ENCODE measurements around the gene ZFP36L1. TPM values are rescaled to one million over a fixed set of nuclear protein-coding genes. Genes with fewer than 3 reads are reported as not detected.

The ZFP36L1 gene
- total and polyA plus RNA-seq, 7 experiments from 2014 or later, result 82.0 to 231 (median 160) TPM

DNA sequence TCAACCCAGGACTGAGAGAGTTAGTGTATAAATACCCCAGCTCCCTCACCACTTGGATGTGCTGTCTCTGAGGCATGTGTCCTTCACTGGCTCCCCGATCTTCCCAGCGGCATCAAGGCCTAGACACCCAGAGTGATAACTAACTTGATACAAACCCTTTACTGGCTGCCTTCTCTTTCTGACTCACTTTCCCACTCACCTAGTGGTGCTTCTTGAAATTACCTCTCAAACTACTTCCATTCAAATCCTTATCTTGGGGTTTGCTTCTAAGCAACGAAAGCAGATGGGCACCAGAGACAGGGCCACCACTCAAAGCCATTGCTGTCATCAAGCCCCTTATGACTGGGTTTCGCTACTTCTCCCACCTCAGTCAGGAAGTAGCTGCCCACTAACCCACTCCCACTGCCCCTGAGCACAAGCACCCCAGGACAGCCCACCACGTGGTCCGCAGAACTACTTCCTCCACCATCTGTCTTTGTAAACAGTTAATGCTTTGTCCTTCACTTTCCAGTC, 17.2 kb downstream of the ZFP36L1 start:
- no peak overlapping the region for H3K4me3 ChIP-seq (ENCODE audit: low read length)
- POLR2A ChIA-PET, result interaction anchor here (0.7 to 15.5 kb wide), 4 partner anchors 11 to 98 kb away, joined by 3 to 401 read pairs (median 3); partner anchors contain the start of gene ZFP36L1
- peak overlapping the region in 1 of 10 donors; percentile 33 for H3K4me3 Mint-ChIP-seq

DNA sequence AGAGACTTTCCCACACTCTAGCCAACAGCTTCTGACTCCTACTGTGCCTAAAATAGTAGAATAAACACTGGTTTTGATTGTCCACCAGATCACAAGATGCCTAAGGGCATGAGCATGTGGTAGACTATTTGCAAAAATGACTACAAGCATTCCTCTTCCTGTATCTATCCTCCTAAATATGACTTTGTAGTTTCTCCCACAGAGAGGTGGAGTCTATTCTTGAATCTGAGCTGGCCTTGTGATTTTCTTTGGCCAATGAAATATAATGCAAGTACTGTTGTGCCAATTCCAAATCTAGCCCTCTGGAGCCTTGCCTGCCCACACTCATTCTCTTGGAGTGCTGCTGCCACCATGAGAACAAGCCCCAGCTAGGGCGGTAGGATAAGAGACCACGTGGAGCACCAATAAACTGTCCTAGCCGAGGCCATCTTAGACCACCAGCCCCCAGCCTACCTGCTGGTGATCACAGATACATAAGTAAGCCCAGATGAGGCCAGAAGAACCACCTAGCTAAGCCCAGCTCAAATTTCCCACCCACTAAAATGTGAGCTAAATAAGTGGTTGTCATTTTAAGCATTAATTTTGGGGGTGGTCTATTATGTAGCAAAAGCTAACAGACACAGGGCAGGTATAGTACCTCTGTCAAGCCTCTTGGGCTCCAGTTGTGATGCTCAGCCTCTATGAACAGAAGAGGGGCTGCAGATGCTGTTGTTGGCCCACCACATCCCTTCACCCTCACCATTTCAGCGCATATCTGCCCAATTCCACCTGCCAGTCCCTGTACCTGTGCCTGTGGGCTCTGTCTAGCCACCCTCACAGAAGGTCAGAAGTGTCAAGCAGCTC, 17.9 kb downstream of the ZFP36L1 start:
- peaks cover 46 to 91% (median 80%) of the 10 kb centered on the region in 7 donors for H3K4me1 Mint-ChIP-seq
- H3K9me3 Mint-ChIP-seq, result peaks cover 0 to 15% (median 1%) of the 10 kb centered on the region in 11 donors
- Histone ChIP-seq H3K27ac (ENCODE audit: low read depth, low read length) (no peak overlapping the region), H3K4me1 (ENCODE audit: control insufficient read depth in 2 of 2, insufficient read depth in 2 of 2, low read length in 2 of 2) (peaks cover 22 to 48% of the 10 kb centered on the region in 2 donors), H3K4me3 (ENCODE audit: low read length) (no peak overlapping the region), H3K36me3 (ENCODE audit: control insufficient read depth in 2 of 3, insufficient read depth in 3 of 3, low read length in 3 of 3) (no peaks in the 10 kb centered on the region), H3K9me3 (ENCODE audit: control insufficient read depth in 2 of 3, low read length in 3 of 3) (no peaks in the 10 kb centered on the region), H3K27me3 (ENCODE audit: control insufficient read depth in 2 of 2, insufficient read depth in 2 of 2, low read length in 2 of 2) (no peaks in the 10 kb centered on the region)
- H3K27me3 Mint-ChIP-seq, result no peaks in the 10 kb centered on the region
- ATAC-seq, result no peak
- peak overlapping the region in 3 of 10 donors; percentile 25 to 42 (median 33) for H3K4me3 Mint-ChIP-seq
- CTCF ChIA-PET, result interaction anchor here (0.5 to 5.2 kb wide), 2 partner anchors 13 to 269 kb away, joined by 3 to 46 read pairs; no protein-coding TSS in a partner anchor
- DNase-seq, result no peak
- intact Hi-C loops (cut with micrococcal nuclease), result loop anchor here in 1 of 2 donors (5.0 kb wide), 1 partner anchor 43 kb away; no protein-coding TSS in a partner anchor
- peaks cover 0 to 28% (median 3%) of the 10 kb centered on the region in 5 donors for H3K36me3 Mint-ChIP-seq
- H3K27ac Mint-ChIP-seq, result peak overlapping the region in 4 of 9 donors; percentile 39 to 67 (median 47)
- POLR2A ChIA-PET, result interaction anchor here (0.7 to 15.5 kb wide), 5 partner anchors 11 to 174 kb away, joined by 3 to 401 read pairs (median 3); partner anchors contain the start of gene ZFP36L1

More for the DNA sequence above, 17.2 kb downstream of the ZFP36L1 start:
- ATAC-seq (no peak), DNase-seq (no peak)
- peaks cover 0 to 28% (median 3%) of the 10 kb centered on the region in 5 donors for H3K36me3 Mint-ChIP-seq
- H3K4me1 ChIP-seq (ENCODE audit: control insufficient read depth in 2 of 2, insufficient read depth in 2 of 2, low read length in 2 of 2), result peaks cover 29 to 49% of the 10 kb centered on the region in 2 donors
- CTCF ChIA-PET, result interaction anchor here (5.2 kb wide), 1 partner anchor 12 kb away, joined by 46 read pairs; no protein-coding TSS in a partner anchor
- intact Hi-C loops (cut with micrococcal nuclease), result no loop called here
- H3K27me3 ChIP-seq (ENCODE audit: control insufficient read depth in 2 of 2, insufficient read depth in 2 of 2, low read length in 2 of 2), result no peaks in the 10 kb centered on the region
- no peaks in the 10 kb centered on the region for H3K9me3 ChIP-seq (ENCODE audit: control insufficient read depth in 2 of 3, low read length in 3 of 3)
- H3K27me3 Mint-ChIP-seq, result no peaks in the 10 kb centered on the region
- H3K27ac ChIP-seq (ENCODE audit: low read depth, low read length), result no peak overlapping the region
- no peaks in the 10 kb centered on the region for H3K36me3 ChIP-seq (ENCODE audit: control insufficient read depth in 2 of 3, insufficient read depth in 3 of 3, low read length in 3 of 3)
- peaks cover 47 to 91% (median 80%) of the 10 kb centered on the region in 7 donors for H3K4me1 Mint-ChIP-seq
- peaks cover 0 to 15% (median 1%) of the 10 kb centered on the region in 11 donors for H3K9me3 Mint-ChIP-seq
- peak overlapping the region in 4 of 9 donors; percentile 39 to 68 (median 47) for H3K27ac Mint-ChIP-seq

DNA sequence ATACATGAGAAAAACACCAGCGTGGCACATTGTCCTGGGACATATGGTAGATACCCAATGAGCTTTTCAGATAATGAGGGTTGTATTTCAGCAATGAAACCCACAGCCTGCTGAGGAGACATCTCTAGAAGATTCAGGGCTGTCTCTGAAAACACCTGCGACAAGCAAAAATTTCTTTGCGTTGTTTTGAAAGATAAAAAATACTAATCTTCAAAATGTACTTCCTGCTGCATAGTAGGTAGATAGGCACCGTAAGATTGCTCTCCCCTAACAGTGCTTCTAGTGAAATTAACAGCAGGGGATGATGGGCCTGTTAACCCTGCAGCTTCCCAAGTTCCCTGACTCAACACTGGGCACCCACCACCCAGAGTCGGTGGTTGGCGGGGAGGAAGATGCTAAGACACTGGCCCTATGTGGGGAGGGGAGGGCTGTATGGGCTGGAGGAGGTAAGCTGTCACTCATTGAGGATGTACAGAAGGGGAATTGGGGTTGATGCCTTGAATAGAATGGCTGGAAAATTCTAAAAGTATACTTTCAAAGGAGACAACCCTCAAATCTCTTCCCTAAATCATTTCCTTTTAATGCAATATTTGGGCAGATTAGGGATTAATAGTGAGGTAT, 20.0 kb downstream of the ZFP36L1 start:
- H3K4me3 ChIP-seq (ENCODE audit: low read length), result no peak overlapping the region
- ATAC-seq, result peak; percentile 64
- intact Hi-C loops (cut with micrococcal nuclease), result loop anchor here in 1 of 2 donors (1.0 to 5.0 kb wide), 2 partner anchors 7 to 41 kb away; no protein-coding TSS in a partner anchor

DNA sequence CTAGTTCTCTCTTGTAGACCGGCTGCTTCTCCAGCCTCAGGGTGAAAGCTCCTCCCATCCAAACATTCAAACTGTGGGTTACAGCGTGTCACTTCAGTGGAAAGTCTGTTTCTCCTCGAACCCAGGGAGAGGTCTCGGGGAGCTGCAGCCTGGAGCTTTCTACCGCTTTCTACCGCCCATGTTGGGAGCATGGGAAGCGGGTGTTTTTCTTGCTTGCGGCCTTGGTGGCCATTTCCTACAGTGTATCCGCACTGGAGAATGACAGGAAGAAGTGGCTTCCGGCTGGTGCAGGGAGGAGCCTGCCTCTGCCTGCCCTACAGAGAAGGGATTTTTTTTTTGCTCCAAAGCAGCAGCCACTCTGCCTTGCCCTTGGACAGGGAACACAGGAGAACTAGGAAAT, 21.2 kb downstream of the ZFP36L1 start:
- H3K4me1 Mint-ChIP-seq, result peaks cover 41 to 82% (median 67%) of the 10 kb centered on the region in 7 donors
- peaks cover 0 to 24% (median 3%) of the 10 kb centered on the region in 5 donors for H3K36me3 Mint-ChIP-seq
- Histone ChIP-seq H3K27me3 (ENCODE audit: control insufficient read depth in 2 of 2, insufficient read depth in 2 of 2, low read length in 2 of 2) (no peaks in the 10 kb centered on the region), H3K4me3 (ENCODE audit: low read length) (peak overlapping the region; percentile 39), H3K9me3 (ENCODE audit: control insufficient read depth in 2 of 3, low read length in 3 of 3) (no peaks in the 10 kb centered on the region), H3K4me1 (ENCODE audit: control insufficient read depth in 2 of 2, insufficient read depth in 2 of 2, low read length in 2 of 2) (peaks cover 0 to 35% of the 10 kb centered on the region in 2 donors), H3K36me3 (ENCODE audit: control insufficient read depth in 2 of 3, insufficient read depth in 3 of 3, low read length in 3 of 3) (no peaks in the 10 kb centered on the region), H3K27ac (ENCODE audit: low read depth, low read length) (peak overlapping the region; percentile 32)
- peak overlapping the region; percentile 49 to 86 (median 78) for H3K4me3 Mint-ChIP-seq
- peaks cover 0 to 15% (median 1%) of the 10 kb centered on the region in 11 donors for H3K9me3 Mint-ChIP-seq
- intact Hi-C loops (cut with micrococcal nuclease), result loop anchor here in 1 of 2 donors (1.0 to 5.0 kb wide), 2 partner anchors 9 to 39 kb away; no protein-coding TSS in a partner anchor
- H3K27ac Mint-ChIP-seq, result peak overlapping the region; percentile 65 to 94 (median 88)
- H3K27me3 Mint-ChIP-seq, result no peaks in the 10 kb centered on the region
- ChIA-PET POLR2A (interaction anchor here (0.9 to 15.5 kb wide), 8 partner anchors 15 to 520 kb away, joined by 3 to 401 read pairs (median 6); partner anchors contain the start of gene ZFP36L1), CTCF (interaction anchor here (1.0 to 5.2 kb wide), 4 partner anchors 16 to 521 kb away, joined by 3 to 46 read pairs (median 7); no protein-coding TSS in a partner anchor)
- ATAC-seq (peak; percentile 53), DNase-seq (peak in 2 of 9 donors; percentile 23 to 34)

More for the DNA sequence above, 20.0 kb downstream of the ZFP36L1 start:
- DNase-seq, result peak in 4 of 9 donors; percentile 44 to 63 (median 52)
- H3K27me3 Mint-ChIP-seq, result no peaks in the 10 kb centered on the region
- peaks cover 1 to 35% of the 10 kb centered on the region in 2 donors for H3K4me1 ChIP-seq (ENCODE audit: control insufficient read depth in 2 of 2, insufficient read depth in 2 of 2, low read length in 2 of 2)
- H3K9me3 ChIP-seq (ENCODE audit: control insufficient read depth in 2 of 3, low read length in 3 of 3), result no peaks in the 10 kb centered on the region
- peaks cover 35 to 74% (median 68%) of the 10 kb centered on the region in 7 donors for H3K4me1 Mint-ChIP-seq
- ChIA-PET POLR2A (interaction anchor here (0.8 to 15.5 kb wide), 10 partner anchors 9 to 265 kb away, joined by 3 to 401 read pairs (median 6); partner anchors contain the start of gene ZFP36L1), CTCF (interaction anchor here (0.9 to 5.2 kb wide), 4 partner anchors 11 to 522 kb away, joined by 4 to 46 read pairs (median 7); no protein-coding TSS in a partner anchor)
- H3K27ac ChIP-seq (ENCODE audit: low read depth, low read length), result peak overlapping the region; percentile 58
- no peaks in the 10 kb centered on the region for H3K36me3 ChIP-seq (ENCODE audit: control insufficient read depth in 2 of 3, insufficient read depth in 3 of 3, low read length in 3 of 3)
- H3K27me3 ChIP-seq (ENCODE audit: control insufficient read depth in 2 of 2, insufficient read depth in 2 of 2, low read length in 2 of 2), result no peaks in the 10 kb centered on the region
- H3K36me3 Mint-ChIP-seq, result peaks cover 0 to 28% (median 3%) of the 10 kb centered on the region in 5 donors
- peak overlapping the region; percentile 69 to 99 (median 90) for H3K27ac Mint-ChIP-seq
- H3K4me3 Mint-ChIP-seq, result peak overlapping the region in 9 of 10 donors; percentile 38 to 83 (median 55)
- H3K9me3 Mint-ChIP-seq, result peaks cover 0 to 15% (median 1%) of the 10 kb centered on the region in 11 donors

DNA sequence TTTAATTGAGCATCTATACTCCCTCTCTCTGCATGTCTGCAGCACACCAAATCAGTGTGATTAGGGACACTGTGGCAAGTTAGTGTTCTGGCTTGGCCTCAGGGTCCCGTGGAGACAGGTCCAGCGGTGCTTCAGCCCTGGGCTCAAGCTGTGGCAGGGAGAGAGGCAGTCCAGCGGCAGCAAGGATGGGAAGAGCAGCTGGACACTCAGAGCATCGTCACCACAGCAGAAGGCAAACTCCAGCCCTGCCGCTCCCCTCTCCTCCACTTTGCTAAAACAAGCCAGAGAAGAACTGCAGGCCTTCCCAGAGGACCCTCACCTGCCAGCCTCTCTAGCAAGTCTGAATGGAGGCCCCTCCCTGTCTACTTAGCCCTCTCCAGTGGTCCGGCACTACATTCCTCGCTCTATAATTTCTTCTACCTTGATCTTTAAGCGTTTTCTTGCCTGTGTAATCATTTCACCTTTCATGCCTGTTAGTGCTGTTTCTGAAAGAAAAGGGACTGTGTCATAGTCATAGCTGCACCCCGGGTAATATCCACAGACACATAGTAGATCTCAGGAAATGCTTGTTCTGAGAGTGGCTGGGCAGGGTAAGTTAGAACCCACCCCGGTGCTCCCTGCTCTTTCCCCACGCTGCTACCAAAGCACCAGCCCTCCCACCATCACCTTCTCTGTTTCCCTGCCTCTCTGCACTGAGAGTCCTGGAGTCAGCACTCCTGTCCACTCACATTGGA, 22.1 kb downstream of the ZFP36L1 start:
- peaks cover 43 to 83% (median 65%) of the 10 kb centered on the region in 7 donors for H3K4me1 Mint-ChIP-seq
- peaks cover 0 to 35% of the 10 kb centered on the region in 2 donors for H3K4me1 ChIP-seq (ENCODE audit: control insufficient read depth in 2 of 2, insufficient read depth in 2 of 2, low read length in 2 of 2)
- H3K27me3 ChIP-seq (ENCODE audit: control insufficient read depth in 2 of 2, insufficient read depth in 2 of 2, low read length in 2 of 2), result no peaks in the 10 kb centered on the region
- no peaks in the 10 kb centered on the region for H3K36me3 ChIP-seq (ENCODE audit: control insufficient read depth in 2 of 3, insufficient read depth in 3 of 3, low read length in 3 of 3)
- no peaks in the 10 kb centered on the region for H3K27me3 Mint-ChIP-seq
- H3K36me3 Mint-ChIP-seq, result peaks cover 0 to 21% (median 3%) of the 10 kb centered on the region in 5 donors
- peaks cover 0 to 14% (median 1%) of the 10 kb centered on the region in 11 donors for H3K9me3 Mint-ChIP-seq
- no peak overlapping the region for H3K27ac ChIP-seq (ENCODE audit: low read depth, low read length)
- peak overlapping the region; percentile 65 to 94 (median 88) for H3K27ac Mint-ChIP-seq
- no peaks in the 10 kb centered on the region for H3K9me3 ChIP-seq (ENCODE audit: control insufficient read depth in 2 of 3, low read length in 3 of 3)
- peak overlapping the region in 9 of 10 donors; percentile 49 to 86 (median 76) for H3K4me3 Mint-ChIP-seq
- DNase-seq (no peak), ATAC-seq (no peak)
- ChIA-PET POLR2A (interaction anchor here (1.0 to 15.5 kb wide), 5 partner anchors 14 to 519 kb away, joined by 3 to 401 read pairs (median 5); partner anchors contain the start of gene ZFP36L1), CTCF (no interaction called here)
- H3K4me3 ChIP-seq (ENCODE audit: low read length), result no peak overlapping the region
- intact Hi-C loops (cut with micrococcal nuclease), result loop anchor here in 1 of 2 donors (5.0 kb wide), 1 partner anchor 38 kb away; no protein-coding TSS in a partner anchor
